CD4-positive, alpha-beta T cell treated with Interleukin-17A for 4 hours (primary cell): ENCODE measurements around the gene KRTAP5-3.

Experiments used
- DNase-seq: peaks from one replicate; pipeline ENCODE4 v3.0.0-alpha.2; 2020; ENCODE audit warnings: mixed read lengths

Gene KRTAP5-3

GRCh38 chr11:1563149-1563638, 45.1 kb downstream of the KRTAP5-3 start:
- no peak for DNase-seq

- no peak for DNase-seq
These were observed 45.7 kb downstream of the KRTAP5-3 start for GRCh38 chr11:1562469-1563148.

GRCh38 chr11:1561955-1562354, 46.3 kb downstream of the KRTAP5-3 start:
- DNase-seq = no peak

GRCh38 chr11:1561266-1561665, 47.0 kb downstream of the KRTAP5-3 start:
- DNase-seq = no peak

GRCh38 chr11:1560649-1561251, 47.5 kb downstream of the KRTAP5-3 start:
- no peak for DNase-seq

- no peak for DNase-seq
These were observed 48.1 kb downstream of the KRTAP5-3 start for GRCh38 chr11:1560002-1560648.

- DNase-seq = no peak
These were observed 48.9 kb downstream of the KRTAP5-3 start for GRCh38 chr11:1559111-1559951.

GRCh38 chr11:1558775-1559110, 49.5 kb downstream of the KRTAP5-3 start:
- DNase-seq = no peak

- DNase-seq = no peak
These were observed 50.1 kb downstream of the KRTAP5-3 start for GRCh38 chr11:1557904-1558774.
